Thoracic aorta (tissue), 2 donors: ENCODE data around the gene PAQR4. TPM values are rescaled to one million over a fixed set of nuclear protein-coding genes. Genes with fewer than 3 reads are reported as not detected.

ENCODE experiments used
- ATAC-seq: fragments of 150-250 bp; one replicate; pipeline ENCODE4 v1.8.0; 2017; ENCODE audit warnings: low read depth; ENCODE audit not compliant: insufficient number of reproducible peaks, low FRiP score
- DNase-seq: peaks from one replicate; pipeline ENCODE4 v3.0.0-alpha.2; 2020; ENCODE audit warnings: low spot score
- H3K27ac ChIP-seq, 2 donors: fragments of 200-600 bp; sonication (generic); 1 replicate in 1 of 2; 2 replicates in 1 of 2; pipeline ENCODE4 v1.5.1; 2016; ENCODE audit warnings: mild to moderate bottlenecking in 2 of 2, moderate library complexity in 2 of 2
- H3K27me3 ChIP-seq: fragments of 200-600 bp; sonication (generic); replicated peaks from 2 replicates; pipeline ENCODE4 v1.6.0; 2016; ENCODE audit warnings: mild to moderate bottlenecking; ENCODE audit not compliant: insufficient read depth
- H3K36me3 ChIP-seq: fragments of 200-600 bp; sonication (generic); one replicate; pipeline ENCODE4 v1.5.1; 2016
- H3K4me1 ChIP-seq, 2 donors: fragments of 200-600 bp; sonication (generic); 1 replicate in 1 of 2; 2 replicates in 1 of 2; pipeline versions ENCODE4 v1.5.1 to v1.6.0; 2016; ENCODE audit warnings: low read depth in 2 of 2, mild to moderate bottlenecking in 1 of 2; ENCODE audit not compliant: control insufficient read depth in 1 of 2
- H3K4me3 ChIP-seq: fragments of 200-600 bp; sonication (generic); 2 replicates; pipeline ENCODE4 v1.5.1; 2016; ENCODE audit warnings: mild to moderate bottlenecking
- H3K9me3 ChIP-seq: fragments of 200-600 bp; sonication (generic); 2 replicates; pipeline ENCODE4 v1.5.1; 2016
- total RNA-seq, 2 donors: library from RNA; depleted of rRNA; stranded (reverse); fragments of >200 nt; gene quantifications; one replicate each; pipeline versions ENCODE4 v1.1.0 to v1.2.3, GENCODE V29; 2016
- TF ChIP-seq, protein P1 (sequence below): fragments of 200-600 bp; sonication (generic); IDR thresholded peaks from one replicate; pipeline ENCODE4 v1.5.1; 2019; ENCODE audit warnings: antibody characterized with exemption

The PAQR4 gene
- total RNA-seq, 2 donors from 2014 or later, result 3.1 to 5.8 TPM

DNA sequence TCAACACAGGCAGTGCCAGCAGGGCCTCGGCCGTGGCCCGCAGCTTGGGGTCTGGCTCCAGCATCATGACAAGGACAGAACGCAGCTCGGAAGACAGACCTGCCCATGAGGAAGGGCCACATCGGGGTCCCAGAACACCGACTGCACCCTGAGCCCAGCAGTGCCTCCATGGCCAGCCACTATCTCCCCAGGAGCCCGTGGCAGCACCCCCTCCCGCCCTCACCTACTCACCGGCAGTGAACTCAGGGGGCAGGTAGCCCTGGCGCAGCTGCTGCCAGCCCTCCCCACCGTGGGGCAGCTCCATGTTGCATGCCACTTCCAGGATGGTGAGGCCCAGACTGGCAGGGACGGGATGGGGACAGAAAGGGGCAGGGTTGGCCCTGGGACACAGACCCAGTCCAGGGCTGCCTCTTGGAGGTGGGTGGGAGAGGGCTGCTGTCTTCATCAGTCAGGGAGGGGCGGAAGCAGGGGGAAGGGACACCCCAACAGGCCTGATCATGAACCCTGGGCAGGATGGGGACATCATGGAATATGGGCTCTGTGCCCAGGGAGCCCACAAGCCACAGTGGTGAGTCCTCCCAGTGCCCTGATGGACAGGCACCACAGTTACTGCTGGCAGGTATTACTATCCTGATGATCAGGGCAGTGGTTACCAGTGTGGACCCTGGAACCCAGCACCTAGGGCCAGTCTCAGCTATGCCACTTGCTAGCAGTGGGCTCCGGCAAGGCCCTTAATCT is 5.3 kb downstream of the PAQR4 start:
- Histone ChIP-seq H3K9me3 (no peaks in the 10 kb centered on the region), H3K36me3 (no peaks in the 10 kb centered on the region), H3K27me3 (no peaks in the 10 kb centered on the region), H3K4me3 (no peak overlapping the region), H3K27ac (no peak overlapping the region), H3K4me1 (peaks cover 3 to 12% of the 10 kb centered on the region in 2 donors)
- TF ChIP-seq, protein P1, sequence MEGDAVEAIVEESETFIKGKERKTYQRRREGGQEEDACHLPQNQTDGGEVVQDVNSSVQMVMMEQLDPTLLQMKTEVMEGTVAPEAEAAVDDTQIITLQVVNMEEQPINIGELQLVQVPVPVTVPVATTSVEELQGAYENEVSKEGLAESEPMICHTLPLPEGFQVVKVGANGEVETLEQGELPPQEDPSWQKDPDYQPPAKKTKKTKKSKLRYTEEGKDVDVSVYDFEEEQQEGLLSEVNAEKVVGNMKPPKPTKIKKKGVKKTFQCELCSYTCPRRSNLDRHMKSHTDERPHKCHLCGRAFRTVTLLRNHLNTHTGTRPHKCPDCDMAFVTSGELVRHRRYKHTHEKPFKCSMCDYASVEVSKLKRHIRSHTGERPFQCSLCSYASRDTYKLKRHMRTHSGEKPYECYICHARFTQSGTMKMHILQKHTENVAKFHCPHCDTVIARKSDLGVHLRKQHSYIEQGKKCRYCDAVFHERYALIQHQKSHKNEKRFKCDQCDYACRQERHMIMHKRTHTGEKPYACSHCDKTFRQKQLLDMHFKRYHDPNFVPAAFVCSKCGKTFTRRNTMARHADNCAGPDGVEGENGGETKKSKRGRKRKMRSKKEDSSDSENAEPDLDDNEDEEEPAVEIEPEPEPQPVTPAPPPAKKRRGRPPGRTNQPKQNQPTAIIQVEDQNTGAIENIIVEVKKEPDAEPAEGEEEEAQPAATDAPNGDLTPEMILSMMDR, result no peak
- no peak for DNase-seq
- ATAC-seq, result no peak

DNA sequence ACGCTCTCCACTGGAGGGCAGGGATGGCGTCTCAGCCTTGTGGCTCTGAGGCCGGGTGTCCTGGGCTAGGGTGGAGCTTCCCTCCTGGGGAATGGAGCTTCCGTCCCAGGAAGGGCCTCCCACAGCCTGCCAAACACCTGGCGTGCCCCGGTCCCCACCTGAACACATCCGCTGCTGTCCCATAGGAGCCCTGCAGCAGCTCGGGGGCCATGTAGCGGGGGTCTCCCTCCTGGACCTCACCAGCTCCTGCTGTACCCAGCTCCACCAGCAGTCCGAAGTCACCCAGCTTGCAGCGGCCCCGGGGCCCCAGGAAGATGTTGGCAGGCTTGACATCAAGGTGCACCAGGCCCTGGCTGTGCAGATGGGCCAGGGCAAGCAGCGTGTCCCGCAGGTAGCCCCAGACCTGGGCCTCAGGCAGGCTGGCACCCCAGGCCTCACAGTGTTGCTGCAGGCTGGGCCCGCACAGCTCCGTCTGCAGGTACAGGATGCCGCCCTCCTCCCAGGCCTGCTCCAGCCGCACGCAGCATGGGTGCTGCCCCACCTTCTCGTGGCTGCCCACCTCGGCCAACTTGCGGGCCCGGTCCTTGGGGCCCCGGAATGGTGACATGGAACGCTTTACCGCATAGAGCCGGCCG is 6.1 kb downstream of the PAQR4 start:
- no peaks in the 10 kb centered on the region for H3K9me3 ChIP-seq
- TF ChIP-seq, protein P1, result no peak
- DNase-seq, result no peak
- H3K4me3 ChIP-seq, result no peak overlapping the region
- no peaks in the 10 kb centered on the region for H3K36me3 ChIP-seq
- H3K27ac ChIP-seq, result no peak overlapping the region
- peaks cover 0 to 12% of the 10 kb centered on the region in 2 donors for H3K4me1 ChIP-seq
- no peaks in the 10 kb centered on the region for H3K27me3 ChIP-seq
- ATAC-seq, result no peak

DNA sequence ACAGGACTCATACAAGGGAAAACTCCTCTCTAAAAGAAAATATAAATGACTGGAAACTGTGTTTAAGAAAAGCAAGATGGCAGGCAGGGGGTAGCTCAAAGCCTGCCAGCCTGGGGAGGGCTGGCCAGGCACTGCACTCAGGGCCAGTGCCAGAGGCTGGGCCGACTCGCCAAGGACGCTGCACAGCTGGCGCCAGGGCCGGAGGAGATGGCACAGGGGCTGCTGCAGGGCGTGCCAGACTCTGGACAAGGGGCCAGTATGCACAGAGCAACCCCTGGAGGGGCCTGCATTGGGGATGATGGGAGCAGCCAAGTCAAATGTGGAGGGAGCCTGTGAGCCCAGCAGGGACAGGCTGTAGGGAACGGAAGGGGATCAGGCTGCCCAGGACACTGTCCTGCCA is 7.1 kb downstream of the PAQR4 start:
- Histone ChIP-seq H3K36me3 (no peaks in the 10 kb centered on the region), H3K9me3 (no peaks in the 10 kb centered on the region), H3K4me3 (no peak overlapping the region), H3K4me1 (peaks cover 5 to 13% of the 10 kb centered on the region in 2 donors), H3K27ac (no peak overlapping the region), H3K27me3 (no peaks in the 10 kb centered on the region)
- no peak for DNase-seq
- ATAC-seq, result no peak
- TF ChIP-seq, protein P1, result no peak

DNA sequence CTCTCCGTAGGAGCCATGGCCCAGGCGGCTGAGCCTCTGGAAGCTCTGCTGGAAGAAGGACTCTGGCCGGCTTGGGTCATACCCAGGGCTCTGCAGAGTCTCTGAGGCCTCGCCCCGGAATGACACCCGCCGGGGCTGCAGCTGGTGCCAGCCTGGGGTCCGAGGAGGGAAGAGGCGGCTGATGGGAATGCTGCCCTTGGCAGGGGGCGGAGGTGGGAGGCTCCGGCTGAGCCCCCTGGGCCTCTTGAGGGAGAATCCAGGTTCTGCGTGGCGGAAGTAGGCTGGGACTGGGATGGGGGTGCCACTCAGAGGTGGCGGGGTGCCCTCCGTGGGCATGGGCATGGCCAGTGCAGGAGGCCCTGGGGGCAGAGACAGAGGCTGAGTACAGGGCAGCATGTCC is 7.5 kb downstream of the PAQR4 start:
- TF ChIP-seq, protein P1, result no peak
- Histone ChIP-seq H3K9me3 (no peaks in the 10 kb centered on the region), H3K27me3 (no peaks in the 10 kb centered on the region), H3K4me3 (no peak overlapping the region), H3K4me1 (peaks cover 6 to 18% of the 10 kb centered on the region in 2 donors), H3K36me3 (no peaks in the 10 kb centered on the region), H3K27ac (no peak overlapping the region)
- ATAC-seq (no peak), DNase-seq (no peak)

DNA sequence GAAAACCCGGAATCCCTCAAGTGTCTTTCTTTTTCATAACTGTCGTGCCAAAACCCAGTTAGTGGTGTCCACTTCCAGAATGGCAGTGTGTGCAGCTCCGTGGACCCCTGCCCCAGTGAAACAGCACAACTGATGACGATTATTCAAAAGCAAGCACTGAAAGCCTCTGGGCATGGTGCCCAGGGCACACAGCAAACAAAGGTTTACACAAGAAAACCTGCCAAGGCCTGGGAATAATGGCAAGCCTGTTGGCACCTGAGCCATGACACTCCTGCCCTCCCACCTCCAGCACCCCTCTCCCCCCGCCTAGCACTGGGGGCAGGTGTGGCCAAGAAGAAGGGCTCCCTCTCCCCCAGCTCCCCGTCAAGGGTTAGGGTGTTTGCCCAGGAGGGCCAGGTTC is 8.3 kb downstream of the PAQR4 start:
- no peak overlapping the region for H3K27ac ChIP-seq
- H3K4me3 ChIP-seq, result no peak overlapping the region
- ATAC-seq (no peak), DNase-seq (no peak)
- H3K36me3 ChIP-seq, result no peaks in the 10 kb centered on the region
- no peaks in the 10 kb centered on the region for H3K9me3 ChIP-seq
- TF ChIP-seq, protein P1, result no peak
- H3K27me3 ChIP-seq, result no peaks in the 10 kb centered on the region
- peaks cover 6 to 18% of the 10 kb centered on the region in 2 donors for H3K4me1 ChIP-seq
